ENCODE results near the gene TGFB1I1.

DNA sequence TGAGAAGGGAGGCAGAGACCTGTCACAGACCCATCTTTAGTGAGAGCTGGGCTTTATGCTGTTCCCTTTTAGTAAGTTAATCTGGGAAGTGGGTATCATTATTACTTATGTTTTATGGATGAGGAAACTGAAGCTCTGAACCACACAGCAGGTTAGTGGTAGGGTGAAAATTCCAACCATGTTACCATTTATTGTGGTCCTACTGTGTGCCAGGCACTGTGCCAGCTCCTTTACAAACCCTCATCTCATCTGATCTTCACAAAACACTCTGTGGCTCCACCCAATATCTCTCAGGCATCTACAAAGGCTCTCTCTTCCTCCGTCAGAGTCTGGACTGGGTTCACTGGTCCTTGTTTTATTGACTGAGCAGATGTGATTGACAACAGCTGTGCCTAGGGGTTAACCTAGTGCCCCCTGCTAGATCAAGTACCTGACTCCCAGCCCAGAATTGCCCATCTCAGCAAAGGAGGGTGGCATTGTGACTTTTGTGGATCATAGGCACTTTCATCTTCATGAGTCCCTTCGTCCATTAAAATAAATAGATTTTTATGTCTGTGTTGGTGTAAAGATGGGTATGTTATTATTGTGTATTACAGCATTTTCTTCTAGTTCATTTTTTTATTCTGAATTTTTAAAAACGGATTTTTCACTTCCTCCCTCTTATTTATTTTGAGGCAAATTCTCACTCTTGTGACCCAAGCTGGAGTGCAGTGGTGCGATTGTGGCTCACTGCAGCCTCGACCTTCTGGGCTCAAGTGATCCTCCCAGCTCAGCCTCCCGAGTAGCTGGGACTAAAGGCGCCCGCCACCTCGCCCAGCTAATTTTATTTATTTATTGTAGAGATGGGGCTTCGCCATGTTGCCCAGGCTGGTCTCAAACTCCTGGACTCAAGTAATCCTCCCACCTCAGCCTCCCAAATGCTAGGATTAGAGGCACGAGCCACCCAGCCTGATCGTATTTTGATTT lies 3.1 kb downstream of the TGFB1I1 start:
- TF ChIP-seq ZNF263 (CRISPR knock-in tag; IDR thresholded peaks at IDR 0.05; ENCODE audit: low read depth) (no peak), CTCF (IDR thresholded peaks at IDR 0.05) (no peak)

Measured in WTC11 (cell line).